Measurements from ENCODE around the gene IL17B. TPM values are rescaled to one million over a fixed set of nuclear protein-coding genes. Genes with fewer than 3 reads are reported as not detected.

The IL17B gene
- total RNA-seq, 2 experiments from 2014 or later: not detected

DNA sequence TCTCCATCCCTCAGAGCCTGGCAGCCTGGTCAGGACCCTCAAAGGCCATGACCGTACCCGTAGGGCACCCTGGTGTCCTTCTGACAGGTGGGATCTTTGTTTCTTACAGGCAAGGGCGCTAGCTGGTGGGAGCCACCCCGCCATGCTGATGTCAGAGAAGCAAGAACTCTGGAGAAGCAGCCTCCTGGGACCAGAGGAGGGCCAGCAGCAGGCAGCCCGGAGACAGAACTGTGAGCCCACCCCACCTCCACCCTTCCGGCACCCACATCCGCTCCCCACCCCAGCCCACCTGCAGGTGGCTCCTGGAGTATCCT is 42.2 kb upstream of the IL17B start:
- Mint-ChIP-seq H3K36me3 (ENCODE audit: low read depth) (no peaks in the 10 kb centered on the region), H3K4me3 (no peak overlapping the region), H3K9me3 (ENCODE audit: low read depth) (no peaks in the 10 kb centered on the region), H3K27me3 (no peaks in the 10 kb centered on the region), H3K27ac (no peak overlapping the region), H3K4me1 (peaks cover 15% of the 10 kb centered on the region)
- ATAC-seq (no peak), DNase-seq (no peak)
- intact Hi-C loops (cut with DNase I, micrococcal nuclease): no loop called here
- ChIA-PET CTCF (interaction anchor here (1.2 to 1.6 kb wide), 2 partner anchors 15 to 40 kb away, joined by 3 to 4 read pairs; no protein-coding TSS in a partner anchor), POLR2A (no interaction called here)

DNA sequence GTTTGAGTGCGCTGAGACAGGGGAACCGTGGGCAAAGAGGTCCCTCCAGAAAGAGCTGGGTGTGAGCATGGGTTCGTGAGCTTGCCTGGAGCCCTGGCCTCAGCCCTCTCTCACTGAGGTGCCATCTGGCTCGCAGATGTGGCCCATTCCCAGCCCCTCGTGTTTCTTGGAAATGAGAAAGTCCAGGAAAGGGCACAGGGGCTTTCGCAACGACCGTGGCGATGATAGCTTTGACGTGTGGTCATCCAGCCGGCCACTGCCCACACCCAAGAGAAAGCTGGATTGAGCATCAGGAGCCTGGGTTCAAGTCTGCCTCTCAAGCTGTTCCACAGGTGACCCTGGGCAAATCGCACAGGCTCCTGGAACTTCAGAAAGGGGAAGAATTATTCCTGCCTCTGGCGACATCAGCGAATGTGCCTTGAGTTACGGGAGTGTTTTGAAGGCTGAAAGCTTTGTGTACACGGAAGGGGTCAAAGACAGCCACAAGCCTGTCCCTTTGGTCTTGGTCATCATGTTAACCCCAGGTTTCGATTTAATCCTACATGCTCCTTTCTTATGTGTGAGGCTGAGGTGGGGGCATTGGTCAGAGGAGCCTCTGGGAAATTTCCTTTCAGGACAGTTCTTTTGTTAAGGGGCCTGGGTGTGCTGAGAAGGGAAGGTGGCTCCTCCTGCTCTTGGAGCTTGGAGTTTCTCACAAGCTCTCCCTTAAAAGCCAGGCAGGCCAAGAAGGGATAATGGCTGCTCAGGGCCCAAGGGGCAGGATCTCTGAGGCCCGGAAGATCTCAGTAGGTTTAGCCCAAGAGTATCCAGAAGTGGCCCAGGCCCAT is 41.7 kb upstream of the IL17B start:
- ChIA-PET CTCF (interaction anchor here (0.8 to 2.0 kb wide), 4 partner anchors 9 to 78 kb away, joined by 3 to 7 read pairs (median 4); no protein-coding TSS in a partner anchor), POLR2A (interaction anchor here (0.6 kb wide), 2 partner anchors 33 to 218 kb away, joined by 3 read pairs; no protein-coding TSS in a partner anchor)
- Mint-ChIP-seq H3K9me3 (ENCODE audit: low read depth) (no peaks in the 10 kb centered on the region), H3K4me1 (peaks cover 15% of the 10 kb centered on the region), H3K27me3 (no peaks in the 10 kb centered on the region), H3K36me3 (ENCODE audit: low read depth) (no peaks in the 10 kb centered on the region), H3K27ac (no peak overlapping the region), H3K4me3 (no peak overlapping the region)
- intact Hi-C loops (cut with DNase I, micrococcal nuclease): no loop called here
- ATAC-seq (no peak), DNase-seq (no peak)

DNA sequence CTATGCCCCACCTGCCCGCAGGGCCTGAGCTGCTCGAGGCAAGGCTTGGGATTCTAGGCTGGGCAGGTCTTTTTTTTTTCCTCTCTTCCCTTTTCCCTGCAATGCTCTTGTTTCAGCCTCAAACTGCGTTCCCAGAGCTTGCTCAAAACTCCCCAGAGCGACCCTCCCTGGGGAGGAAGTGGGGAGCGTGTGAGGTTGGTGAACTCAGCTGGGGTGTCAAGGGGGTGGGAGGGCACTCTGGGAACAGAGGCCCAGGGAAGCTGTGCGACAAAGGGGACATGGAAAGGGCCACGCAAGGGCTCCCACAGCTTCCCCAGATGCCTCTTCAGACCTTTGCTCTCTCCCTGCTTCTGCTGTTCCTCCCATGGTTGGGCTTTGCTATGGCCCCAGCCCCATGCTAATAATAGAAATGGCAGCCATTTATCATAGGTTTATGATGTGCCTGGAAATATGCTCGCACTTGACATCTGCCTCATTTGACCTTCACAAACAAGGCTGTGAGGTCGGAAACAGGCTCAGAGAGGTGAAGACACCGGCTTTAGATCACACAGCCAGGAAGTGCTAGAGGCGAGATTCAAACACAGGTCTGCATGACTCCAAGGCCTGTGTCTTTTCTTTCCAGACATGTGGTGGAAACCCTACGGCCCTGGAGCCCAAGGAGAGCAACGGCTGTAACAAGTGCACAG is 40.9 kb upstream of the IL17B start:
- CTCF ChIA-PET: interaction anchor here (0.6 to 2.0 kb wide), 6 partner anchors 10 to 125 kb away, joined by 3 to 7 read pairs (median 4); no protein-coding TSS in a partner anchor
- Mint-ChIP-seq H3K27me3 (no peaks in the 10 kb centered on the region), H3K9me3 (ENCODE audit: low read depth) (no peaks in the 10 kb centered on the region), H3K27ac (no peak overlapping the region), H3K4me3 (no peak overlapping the region), H3K4me1 (peaks cover 15% of the 10 kb centered on the region), H3K36me3 (ENCODE audit: low read depth) (no peaks in the 10 kb centered on the region)
- intact Hi-C loops (cut with DNase I, micrococcal nuclease): no loop called here
- POLR2A ChIA-PET: interaction anchor here (0.6 kb wide), 2 partner anchors 32 to 219 kb away, joined by 3 read pairs; no protein-coding TSS in a partner anchor
- no peak for ATAC-seq
- no peak for DNase-seq

DNA sequence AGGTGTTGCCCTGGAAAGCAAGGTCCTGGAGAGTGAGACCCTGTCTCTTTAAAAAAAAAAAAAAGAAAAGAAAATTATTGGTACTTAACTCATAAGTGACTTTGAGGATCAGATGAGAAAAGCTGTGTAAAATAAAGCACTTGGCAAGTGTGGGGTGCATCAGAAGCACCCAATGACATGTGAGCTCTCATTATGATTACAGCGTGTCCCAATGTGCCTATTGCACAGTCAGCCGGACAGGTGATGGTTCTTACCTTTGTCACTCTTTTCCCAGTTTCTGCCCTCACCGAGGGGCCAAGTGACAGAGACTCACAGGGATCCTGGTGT is 40.4 kb upstream of the IL17B start:
- Mint-ChIP-seq H3K4me1 (peaks cover 15% of the 10 kb centered on the region), H3K9me3 (ENCODE audit: low read depth) (no peaks in the 10 kb centered on the region), H3K27me3 (no peaks in the 10 kb centered on the region), H3K36me3 (ENCODE audit: low read depth) (no peaks in the 10 kb centered on the region), H3K27ac (no peak overlapping the region), H3K4me3 (no peak overlapping the region)
- ChIA-PET POLR2A (no interaction called here), CTCF (interaction anchor here (0.6 to 2.0 kb wide), 6 partner anchors 10 to 125 kb away, joined by 3 to 7 read pairs (median 4); no protein-coding TSS in a partner anchor)
- intact Hi-C loops (cut with DNase I, micrococcal nuclease): no loop called here
- no peak for ATAC-seq
- DNase-seq: no peak

DNA sequence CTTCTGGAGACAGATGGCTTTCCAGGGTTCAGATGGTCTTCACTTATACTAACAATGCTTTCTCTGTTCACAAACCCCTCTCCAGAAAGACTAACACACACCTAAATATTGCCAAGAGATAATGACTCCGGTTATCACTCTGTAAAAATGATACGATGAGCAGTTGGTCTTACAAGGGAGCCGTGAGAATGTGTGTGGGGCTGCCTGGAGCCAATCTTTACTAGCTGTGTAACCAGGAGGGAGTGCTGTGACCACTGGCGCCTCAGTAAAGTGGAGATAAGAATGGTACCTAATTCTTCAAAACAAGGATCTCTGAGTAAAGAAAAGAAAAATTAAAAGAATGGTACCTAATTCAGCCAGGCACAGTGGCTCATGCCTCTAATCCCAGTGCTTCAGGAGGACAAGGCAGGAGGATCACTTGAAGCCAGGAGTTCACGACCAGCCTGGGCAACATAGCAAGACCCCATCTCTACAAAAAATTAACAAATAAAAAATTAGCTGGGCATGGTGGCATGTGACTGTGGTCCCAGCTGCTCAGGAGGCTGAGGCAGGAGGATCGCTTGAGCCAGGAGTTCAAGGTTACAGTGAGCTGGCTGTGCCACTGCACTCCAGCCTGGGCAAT is 39.9 kb upstream of the IL17B start:
- POLR2A ChIA-PET: no interaction called here

DNA sequence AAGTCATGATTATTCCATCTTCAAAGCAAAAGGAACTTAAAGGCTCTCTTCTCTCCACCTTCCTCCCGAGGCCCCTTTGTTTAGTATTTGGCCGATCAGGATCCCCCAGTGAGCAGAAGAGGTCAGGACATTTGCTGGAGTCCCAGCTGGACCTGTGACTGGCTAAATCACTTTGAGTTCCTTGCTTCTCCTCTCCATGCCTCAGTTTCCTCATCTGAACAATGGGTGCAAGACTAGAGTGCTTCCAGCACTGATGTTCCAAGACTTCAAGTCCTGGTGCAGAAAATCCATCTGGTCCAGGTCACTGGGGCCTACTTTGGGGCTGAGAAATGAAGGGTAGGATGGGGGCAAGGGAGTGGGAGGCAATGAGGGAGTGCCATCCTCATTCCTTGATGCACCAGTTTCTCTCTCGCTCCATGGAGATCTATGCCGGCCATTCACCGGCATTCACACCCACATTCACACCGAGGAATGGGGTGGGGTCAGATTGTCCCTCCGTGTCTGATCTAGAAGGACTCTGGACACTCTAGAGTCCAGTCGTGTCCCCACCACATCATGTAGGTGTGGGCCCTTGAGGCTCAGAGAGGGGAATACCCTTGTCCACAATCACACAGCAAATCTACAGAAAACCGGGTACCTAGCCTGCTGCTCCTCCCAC is 38.7 kb upstream of the IL17B start:
- H3K4me1 Mint-ChIP-seq: peaks cover 10% of the 10 kb centered on the region
- H3K9me3 Mint-ChIP-seq (ENCODE audit: low read depth): no peaks in the 10 kb centered on the region
- intact Hi-C loops (cut with DNase I, micrococcal nuclease): no loop called here
- no peaks in the 10 kb centered on the region for H3K27me3 Mint-ChIP-seq
- no peak overlapping the region for H3K4me3 Mint-ChIP-seq
- H3K36me3 Mint-ChIP-seq (ENCODE audit: low read depth): no peaks in the 10 kb centered on the region
- ChIA-PET CTCF (interaction anchor here (0.6 kb wide), 1 partner anchor 98 kb away, joined by 3 read pairs; no protein-coding TSS in a partner anchor), POLR2A (no interaction called here)
- no peak for DNase-seq
- no peak overlapping the region for H3K27ac Mint-ChIP-seq
- ATAC-seq: no peak

More for the DNA sequence above, 39.9 kb upstream of the IL17B start:
- DNase-seq (no peak), ATAC-seq (no peak)
- H3K9me3 Mint-ChIP-seq (ENCODE audit: low read depth): no peaks in the 10 kb centered on the region
- H3K4me3 Mint-ChIP-seq: no peak overlapping the region
- CTCF ChIA-PET: interaction anchor here (0.6 to 2.0 kb wide), 4 partner anchors 11 to 124 kb away, joined by 3 to 7 read pairs (median 4); no protein-coding TSS in a partner anchor
- H3K4me1 Mint-ChIP-seq: peaks cover 15% of the 10 kb centered on the region
- intact Hi-C loops (cut with DNase I, micrococcal nuclease): no loop called here
- no peak overlapping the region for H3K27ac Mint-ChIP-seq
- no peaks in the 10 kb centered on the region for H3K27me3 Mint-ChIP-seq
- H3K36me3 Mint-ChIP-seq (ENCODE audit: low read depth): no peaks in the 10 kb centered on the region

DNA sequence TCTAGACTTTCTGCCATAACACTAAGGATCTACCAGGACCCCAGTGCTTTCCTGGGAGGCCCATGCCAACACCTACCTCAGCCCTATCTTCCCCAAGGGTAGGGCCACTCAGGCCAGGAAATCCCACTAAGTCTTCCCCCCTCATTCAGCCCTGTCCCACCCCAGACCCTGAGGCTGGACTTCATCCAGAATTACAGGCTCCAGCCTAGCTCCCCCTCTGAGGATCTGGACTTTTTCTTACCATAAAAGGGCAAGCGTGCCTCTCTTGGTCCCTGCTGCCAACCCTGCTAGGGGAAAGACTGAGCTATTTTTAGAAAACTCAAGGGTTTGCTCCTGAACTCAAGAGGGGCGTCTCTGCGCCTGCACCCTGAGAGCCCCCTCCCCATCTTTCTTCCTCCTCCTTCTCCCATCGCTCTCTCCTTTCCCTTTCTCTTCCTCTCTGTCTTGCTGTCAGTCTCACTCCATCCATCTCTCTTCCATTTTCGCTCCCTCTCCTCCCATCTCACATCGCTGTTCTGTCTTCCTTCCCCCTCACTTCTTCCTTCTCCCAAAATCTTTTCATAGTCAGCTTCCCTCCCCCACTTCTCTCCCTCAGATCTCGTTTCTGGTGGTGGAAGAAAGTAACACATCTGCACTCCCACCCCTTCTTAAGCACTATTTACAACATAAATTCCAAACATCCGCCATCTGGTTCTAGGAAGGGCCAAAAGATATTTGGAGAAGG is 38.1 kb upstream of the IL17B start:
- Mint-ChIP-seq H3K4me3 (no peak overlapping the region), H3K4me1 (peaks cover 4% of the 10 kb centered on the region), H3K27ac (no peak overlapping the region), H3K36me3 (ENCODE audit: low read depth) (no peaks in the 10 kb centered on the region), H3K27me3 (no peaks in the 10 kb centered on the region), H3K9me3 (ENCODE audit: low read depth) (no peaks in the 10 kb centered on the region)
- DNase-seq (no peak), ATAC-seq (no peak)
- intact Hi-C loops (cut with DNase I, micrococcal nuclease): no loop called here
- ChIA-PET POLR2A (no interaction called here), CTCF (interaction anchor here (0.7 to 1.7 kb wide), 4 partner anchors 16 to 147 kb away, joined by 3 to 8 read pairs (median 4); no protein-coding TSS in a partner anchor)

DNA sequence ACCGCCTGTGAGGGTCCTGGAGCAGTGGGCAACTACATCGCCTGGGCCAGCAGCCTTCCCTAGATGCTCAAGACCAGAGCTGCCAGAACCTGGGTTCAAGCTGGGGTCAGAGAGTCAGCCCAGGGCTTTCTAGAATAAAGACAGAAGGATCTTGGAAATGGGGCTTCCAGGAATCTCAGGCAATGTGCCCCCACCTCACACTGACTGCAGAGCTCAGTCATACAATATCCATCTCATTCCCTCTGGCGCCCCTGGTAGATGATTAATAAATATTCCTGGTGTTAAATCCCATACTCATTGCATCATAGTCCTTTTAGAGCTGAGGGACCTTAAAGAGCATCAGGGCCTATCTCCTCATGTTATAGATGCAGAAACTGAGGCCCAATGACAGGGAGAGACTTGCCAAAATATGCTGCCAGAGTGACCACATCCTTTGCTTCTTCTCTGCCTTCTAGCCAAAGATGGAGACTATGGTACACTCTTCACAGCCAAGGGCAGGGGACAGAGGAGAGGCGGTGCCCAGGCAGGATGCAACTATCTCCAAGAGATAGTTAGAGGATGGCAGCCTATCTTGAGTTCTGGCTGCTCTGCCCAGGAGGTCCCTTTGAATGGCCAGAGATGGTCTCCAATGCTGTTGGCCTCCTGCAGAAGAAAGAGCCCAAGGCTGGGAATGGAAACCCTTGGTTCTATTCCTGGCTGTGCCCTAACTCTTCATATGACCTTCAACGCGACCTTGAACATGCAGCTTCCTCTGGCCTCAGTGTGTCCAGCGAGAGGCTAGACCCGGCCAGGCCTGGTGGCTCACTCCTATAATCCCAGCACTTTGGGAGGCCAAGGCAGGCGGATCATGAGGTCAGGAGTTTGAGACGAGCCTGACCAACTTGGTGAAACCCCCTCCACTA is 36.2 kb upstream of the IL17B start:
- POLR2A ChIA-PET: no interaction called here
- H3K4me1 Mint-ChIP-seq: no peaks in the 10 kb centered on the region
- H3K4me3 Mint-ChIP-seq: no peak overlapping the region
- H3K27me3 Mint-ChIP-seq: no peaks in the 10 kb centered on the region
- ATAC-seq: no peak
- intact Hi-C loops (cut with DNase I, micrococcal nuclease): no loop called here
- H3K27ac Mint-ChIP-seq: no peak overlapping the region
- CTCF ChIA-PET: interaction anchor here (0.6 to 1.7 kb wide), 3 partner anchors 13 to 44 kb away, joined by 4 to 8 read pairs (median 7); no protein-coding TSS in a partner anchor
- H3K9me3 Mint-ChIP-seq (ENCODE audit: low read depth): no peaks in the 10 kb centered on the region
- no peaks in the 10 kb centered on the region for H3K36me3 Mint-ChIP-seq (ENCODE audit: low read depth)
- DNase-seq: no peak

DNA sequence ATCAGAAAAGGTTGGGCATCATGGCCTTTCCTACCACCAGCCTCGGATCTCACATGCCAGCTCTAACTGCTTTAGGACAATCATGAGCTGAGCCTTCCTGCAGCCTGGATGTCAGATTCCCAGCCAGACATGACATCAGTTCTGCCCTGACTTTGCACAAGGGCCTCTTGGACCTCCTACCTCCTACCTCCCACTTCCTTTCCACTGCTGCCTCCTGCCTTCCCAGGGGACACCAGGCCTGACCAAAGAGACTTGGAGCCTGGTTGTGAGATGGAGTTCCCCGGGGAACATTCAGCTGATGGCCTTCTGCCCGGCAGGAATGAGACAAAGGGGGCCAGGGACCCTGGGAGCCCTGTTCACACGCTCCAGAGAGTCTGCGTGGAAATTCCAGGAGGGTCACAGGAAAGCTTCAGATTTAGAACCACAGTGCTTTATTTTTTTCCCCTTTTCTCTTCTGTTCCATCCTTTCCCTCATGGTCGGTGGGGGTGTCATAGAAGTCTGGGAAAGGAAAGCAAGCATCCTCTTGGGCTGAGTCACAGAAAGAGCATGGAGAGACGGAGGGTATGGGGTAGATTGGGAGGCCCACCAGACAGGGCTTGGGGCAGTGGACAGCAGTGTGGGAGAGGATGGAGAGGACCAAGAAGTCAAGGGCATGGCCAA is 35.4 kb upstream of the IL17B start:
- Mint-ChIP-seq H3K9me3 (ENCODE audit: low read depth) (no peaks in the 10 kb centered on the region), H3K27me3 (no peaks in the 10 kb centered on the region), H3K27ac (no peak overlapping the region), H3K36me3 (ENCODE audit: low read depth) (no peaks in the 10 kb centered on the region), H3K4me1 (no peaks in the 10 kb centered on the region), H3K4me3 (no peak overlapping the region)
- CTCF ChIA-PET: no interaction called here
- DNase-seq (no peak), ATAC-seq (no peak)
- POLR2A ChIA-PET: no interaction called here
- intact Hi-C loops (cut with DNase I, micrococcal nuclease): no loop called here

All from activated CD4-positive, alpha-beta T cell treated with anti-CD3 and anti-CD28 coated beads for 36 hours (primary cell).